ENCODE data around the gene IQCF6. TPM values are rescaled to one million over a fixed set of nuclear protein-coding genes. Genes with fewer than 3 reads are reported as not detected.
A peak's percentile ranks its signal among the peaks of the same experiment; 100 is the strongest.
"Not testable (repeated sequence)": the region's sequence is repeated elsewhere in the genome, so short reads cannot be mapped to it uniquely, and the experiment has no call there.

The IQCF6 gene
- total RNA-seq, 2 experiments from 2014 or later: not detected

GRCh38 chr3:51799879-51800749, 21.1 kb upstream of the IQCF6 start:
- no peaks in the 10 kb centered on the region for H3K36me3 Mint-ChIP-seq
- no peaks in the 10 kb centered on the region for H3K9me3 Mint-ChIP-seq
- ChIA-PET CTCF (interaction anchor here (0.6 to 6.2 kb wide), 17 partner anchors 8 to 299 kb away, joined by 3 to 88 read pairs (median 4); partner anchors contain the start of gene DCAF1), POLR2A (no interaction called here)
- H3K4me1 Mint-ChIP-seq (ENCODE audit: low read depth): peaks cover 13% of the 10 kb centered on the region
- intact Hi-C loops (cut with micrococcal nuclease): loop anchor here (1.0 to 2.0 kb wide), 3 partner anchors 71 to 300 kb away; partner anchors contain the start of gene DCAF1
- no peak overlapping the region for H3K4me3 Mint-ChIP-seq
- H3K27me3 Mint-ChIP-seq: peaks cover 22% of the 10 kb centered on the region
- H3K27ac Mint-ChIP-seq: no peak overlapping the region
- no peak for DNase-seq

- peaks cover 13% of the 10 kb centered on the region for H3K4me1 Mint-ChIP-seq (ENCODE audit: low read depth)
- ChIA-PET POLR2A (no interaction called here), CTCF (interaction anchor here (0.6 to 6.2 kb wide), 7 partner anchors 48 to 298 kb away, joined by 3 to 88 read pairs (median 5); partner anchors contain the start of gene DCAF1)
- no peak overlapping the region for H3K27ac Mint-ChIP-seq
- H3K36me3 Mint-ChIP-seq: no peaks in the 10 kb centered on the region
- peaks cover 20% of the 10 kb centered on the region for H3K27me3 Mint-ChIP-seq
- H3K9me3 Mint-ChIP-seq: no peaks in the 10 kb centered on the region
- DNase-seq: no peak
- intact Hi-C loops (cut with micrococcal nuclease): loop anchor here (2.0 kb wide), 1 partner anchor 70 kb away; no protein-coding TSS in a partner anchor
- no peak overlapping the region for H3K4me3 Mint-ChIP-seq
These were observed 19.4 kb upstream of the IQCF6 start for GRCh38 chr3:51798411-51798963.

GRCh38 chr3:51796854-51797253, 17.8 kb upstream of the IQCF6 start:
- ChIA-PET POLR2A (interaction anchor here (1.6 kb wide), 1 partner anchor 297 kb away, joined by 5 read pairs; the partner anchor contains the start of gene DCAF1), CTCF (interaction anchor here (2.0 to 6.2 kb wide), 3 partner anchors 78 to 296 kb away, joined by 8 to 88 read pairs (median 42); partner anchors contain the start of gene DCAF1)
- intact Hi-C loops (cut with micrococcal nuclease): no loop called here
- H3K9me3 Mint-ChIP-seq: no peaks in the 10 kb centered on the region
- no peak overlapping the region for H3K4me3 Mint-ChIP-seq
- H3K36me3 Mint-ChIP-seq: no peaks in the 10 kb centered on the region
- H3K4me1 Mint-ChIP-seq (ENCODE audit: low read depth): peaks cover 13% of the 10 kb centered on the region
- peak; percentile 64 for DNase-seq
- no peak overlapping the region for H3K27ac Mint-ChIP-seq
- peaks cover 20% of the 10 kb centered on the region for H3K27me3 Mint-ChIP-seq

DNA sequence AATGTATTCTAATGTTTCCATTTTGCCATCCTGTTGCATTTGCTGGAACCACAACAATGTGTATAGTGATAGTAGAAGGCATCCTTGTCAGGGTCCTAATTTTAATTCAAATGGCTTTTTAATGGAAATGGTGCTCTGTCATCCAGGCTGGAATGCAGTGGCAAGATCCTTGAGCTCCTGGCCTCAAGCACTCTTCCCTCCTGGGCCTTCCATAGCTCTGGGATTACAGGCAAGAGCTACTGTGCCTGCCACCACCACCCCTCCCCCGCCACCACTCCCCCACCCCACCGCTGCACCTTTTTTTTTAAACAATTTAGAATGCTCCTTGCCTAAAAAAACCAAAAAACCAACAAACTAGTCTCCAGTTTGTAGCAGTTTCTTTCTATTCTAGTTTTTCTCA, 15.2 kb upstream of the IQCF6 start:
- DNase-seq: no peak
- POLR2A ChIA-PET: no interaction called here
- Mint-ChIP-seq H3K27me3 (peaks cover 18% of the 10 kb centered on the region), H3K27ac (no peak overlapping the region), H3K36me3 (no peaks in the 10 kb centered on the region), H3K4me1 (ENCODE audit: low read depth) (peaks cover 18% of the 10 kb centered on the region), H3K4me3 (no peak overlapping the region), H3K9me3 (no peaks in the 10 kb centered on the region)
- CTCF ChIA-PET: no interaction called here
- intact Hi-C loops (cut with micrococcal nuclease): no loop called here

GRCh38 chr3:51792206-51792605, 13.2 kb upstream of the IQCF6 start:
- Mint-ChIP-seq H3K27me3 (peaks cover 11% of the 10 kb centered on the region), H3K4me1 (ENCODE audit: low read depth) (peaks cover 14% of the 10 kb centered on the region), H3K36me3 (no peaks in the 10 kb centered on the region), H3K4me3 (no peak overlapping the region), H3K27ac (no peak overlapping the region), H3K9me3 (no peaks in the 10 kb centered on the region)
- no peak for DNase-seq
- intact Hi-C loops (cut with micrococcal nuclease): no loop called here
- ChIA-PET POLR2A (no interaction called here), CTCF (interaction anchor here (2.3 kb wide), 1 partner anchor 72 kb away, joined by 11 read pairs; no protein-coding TSS in a partner anchor)

DNA sequence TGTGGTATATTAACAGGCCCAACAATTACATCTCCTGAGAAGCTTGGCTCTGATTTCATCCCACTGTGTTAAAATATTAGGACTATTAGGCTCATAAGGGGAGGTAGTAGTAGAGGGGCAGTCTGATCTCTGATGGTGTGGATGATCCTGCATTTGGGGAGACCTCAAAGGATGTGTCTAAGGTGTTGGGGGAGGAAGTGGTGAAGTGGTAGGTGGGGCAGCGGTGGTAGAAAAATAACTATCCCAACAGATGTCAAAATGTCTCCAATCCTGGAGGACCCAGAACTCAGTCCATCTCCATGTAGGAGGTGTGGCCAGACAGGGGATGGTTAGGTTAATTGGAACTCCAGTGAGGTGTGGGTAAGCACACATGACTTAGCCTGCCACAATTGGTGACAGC, 10.4 kb upstream of the IQCF6 start:
- no peak for DNase-seq
- H3K4me3 Mint-ChIP-seq: no peak overlapping the region
- POLR2A ChIA-PET: no interaction called here
- peaks cover 7% of the 10 kb centered on the region for H3K4me1 Mint-ChIP-seq (ENCODE audit: low read depth)
- CTCF ChIA-PET: interaction anchor here (1.3 kb wide), 1 partner anchor 11 kb away, joined by 3 read pairs; no protein-coding TSS in a partner anchor
- no peak overlapping the region for H3K27ac Mint-ChIP-seq
- peaks cover 6% of the 10 kb centered on the region for H3K27me3 Mint-ChIP-seq
- H3K36me3 Mint-ChIP-seq: no peaks in the 10 kb centered on the region
- intact Hi-C loops (cut with micrococcal nuclease): no loop called here
- H3K9me3 Mint-ChIP-seq: no peaks in the 10 kb centered on the region

DNA sequence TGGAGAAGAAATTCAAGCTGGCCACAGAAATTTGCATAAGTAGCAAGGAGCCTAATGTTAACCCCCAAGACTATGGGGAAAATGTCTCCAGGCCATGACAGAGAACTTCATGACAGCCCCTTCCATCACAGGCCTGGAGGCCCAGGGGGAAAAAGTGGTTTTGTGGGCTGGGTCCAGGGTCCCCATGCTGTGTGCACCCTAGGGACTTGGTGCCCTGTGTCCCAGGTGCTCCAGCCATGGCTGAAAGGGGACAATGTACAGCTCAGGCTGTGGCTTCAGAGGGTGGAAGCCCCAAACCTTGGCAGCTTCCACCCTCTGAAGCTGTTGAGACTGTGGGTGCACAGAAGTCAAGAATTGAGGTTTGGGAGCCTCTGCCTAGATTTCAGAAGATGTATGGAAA, 8.5 kb upstream of the IQCF6 start:
- H3K27ac Mint-ChIP-seq; H3K36me3 Mint-ChIP-seq; H3K27me3 Mint-ChIP-seq; DNase-seq; intact Hi-C loops (cut with micrococcal nuclease); H3K4me1 Mint-ChIP-seq (ENCODE audit: low read depth); H3K4me3 Mint-ChIP-seq; H3K9me3 Mint-ChIP-seq; CTCF ChIA-PET; POLR2A ChIA-PET: not testable (repeated sequence)

GRCh38 chr3:51786267-51786666, 7.2 kb upstream of the IQCF6 start:
- Mint-ChIP-seq H3K4me3 (no peak overlapping the region), H3K9me3 (no peaks in the 10 kb centered on the region), H3K36me3 (no peaks in the 10 kb centered on the region), H3K27ac (no peak overlapping the region), H3K4me1 (ENCODE audit: low read depth) (peaks cover 7% of the 10 kb centered on the region), H3K27me3 (peaks cover 6% of the 10 kb centered on the region)
- no peak for DNase-seq
- ChIA-PET CTCF (interaction anchor here (1.0 kb wide), 1 partner anchor 13 kb away, joined by 6 read pairs; no protein-coding TSS in a partner anchor), POLR2A (no interaction called here)
- intact Hi-C loops (cut with micrococcal nuclease): no loop called here

GRCh38 chr3:51778554-51778953, 483 bp downstream of the IQCF6 start:
- Mint-ChIP-seq H3K4me1 (ENCODE audit: low read depth) (no peaks in the 10 kb centered on the region), H3K27ac (no peak overlapping the region), H3K9me3 (no peaks in the 10 kb centered on the region), H3K4me3 (no peak overlapping the region), H3K27me3 (peaks cover 12% of the 10 kb centered on the region), H3K36me3 (no peaks in the 10 kb centered on the region)
- ChIA-PET CTCF (no interaction called here), POLR2A (no interaction called here)
- intact Hi-C loops (cut with micrococcal nuclease): no loop called here
- no peak for DNase-seq

DNA sequence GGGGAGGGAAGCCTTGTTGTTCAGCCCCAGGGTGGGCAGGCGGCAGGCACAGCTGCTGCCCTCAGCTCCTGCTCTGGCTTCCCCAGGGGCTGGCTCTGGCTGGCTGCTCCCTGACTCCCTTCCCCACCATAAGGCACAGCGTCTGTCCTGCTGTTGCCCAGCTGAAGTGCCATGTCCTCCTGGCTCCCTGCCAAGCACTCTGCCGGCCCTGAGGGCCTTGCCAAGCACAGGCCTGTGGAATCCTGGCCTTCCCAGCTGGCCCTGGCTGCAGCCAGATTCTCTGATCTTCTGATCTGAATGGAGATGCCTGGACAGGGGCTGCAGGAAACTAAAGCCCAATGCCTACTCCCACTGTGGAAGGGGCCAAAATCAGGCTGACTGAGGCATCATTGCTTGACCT, 1.1 kb downstream of the IQCF6 start:
- H3K27ac Mint-ChIP-seq: no peak overlapping the region
- POLR2A ChIA-PET: no interaction called here
- peaks cover 12% of the 10 kb centered on the region for H3K27me3 Mint-ChIP-seq
- intact Hi-C loops (cut with micrococcal nuclease): no loop called here
- H3K36me3 Mint-ChIP-seq: no peaks in the 10 kb centered on the region
- no peaks in the 10 kb centered on the region for H3K4me1 Mint-ChIP-seq (ENCODE audit: low read depth)
- no peaks in the 10 kb centered on the region for H3K9me3 Mint-ChIP-seq
- CTCF ChIA-PET: no interaction called here
- H3K4me3 Mint-ChIP-seq: no peak overlapping the region
- DNase-seq: no peak

DNA sequence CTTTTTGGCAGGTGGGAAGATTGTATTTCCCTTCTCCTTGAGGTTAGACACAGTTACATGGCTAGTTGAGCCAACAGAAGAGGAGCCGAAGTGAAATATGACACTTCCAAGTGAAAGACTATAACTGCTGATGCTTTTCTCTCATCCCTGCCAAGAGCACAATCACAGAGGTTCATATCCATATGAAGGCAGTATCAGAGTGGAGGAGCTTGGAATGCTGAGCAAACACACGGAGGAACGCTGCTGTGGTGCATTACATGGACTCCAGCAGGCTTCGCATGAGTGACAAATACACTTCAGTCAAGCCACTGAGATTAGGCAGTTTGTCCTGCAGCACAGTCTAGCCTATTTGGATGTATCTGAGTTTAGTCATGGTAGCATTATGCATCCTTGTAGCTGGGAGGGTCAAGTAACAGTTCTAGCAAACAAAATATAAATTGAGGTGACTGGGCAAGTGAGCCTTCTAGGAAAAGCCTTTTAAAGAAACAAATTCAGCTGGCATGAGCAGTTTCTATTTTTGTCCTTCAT, 5.4 kb downstream of the IQCF6 start:
- DNase-seq: no peak
- Mint-ChIP-seq H3K27ac (no peak overlapping the region), H3K9me3 (no peaks in the 10 kb centered on the region), H3K4me1 (ENCODE audit: low read depth) (no peaks in the 10 kb centered on the region), H3K4me3 (no peak overlapping the region), H3K27me3 (peaks cover 12% of the 10 kb centered on the region), H3K36me3 (no peaks in the 10 kb centered on the region)
- ChIA-PET POLR2A (no interaction called here), CTCF (no interaction called here)
- intact Hi-C loops (cut with micrococcal nuclease): no loop called here

DNA sequence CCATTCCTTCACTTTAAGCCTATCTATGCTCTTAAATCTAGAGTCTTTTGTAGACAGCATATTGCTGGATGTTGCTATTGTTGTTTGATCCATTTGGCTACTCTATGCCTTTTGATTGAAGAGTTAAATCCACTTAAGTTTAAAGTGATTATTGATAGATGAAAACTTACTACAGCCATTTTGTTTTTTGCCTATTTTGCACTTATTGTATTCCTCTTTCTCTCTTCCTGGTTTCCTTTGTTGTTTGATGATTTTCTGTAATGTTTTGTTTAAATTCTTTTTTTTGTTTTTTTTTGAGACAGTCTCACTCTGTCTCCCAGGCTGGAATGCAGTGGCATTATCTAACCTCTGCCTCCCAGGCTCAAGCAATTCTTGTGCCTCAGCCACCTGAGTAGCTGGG, 19.8 kb downstream of the IQCF6 start:
- POLR2A ChIA-PET: no interaction called here
- no peak overlapping the region for H3K4me3 Mint-ChIP-seq
- no peak overlapping the region for H3K27ac Mint-ChIP-seq
- DNase-seq: no peak
- no peaks in the 10 kb centered on the region for H3K4me1 Mint-ChIP-seq (ENCODE audit: low read depth)
- peaks cover 29% of the 10 kb centered on the region for H3K9me3 Mint-ChIP-seq
- peaks cover 5% of the 10 kb centered on the region for H3K27me3 Mint-ChIP-seq
- intact Hi-C loops (cut with micrococcal nuclease): no loop called here
- CTCF ChIA-PET: no interaction called here
- H3K36me3 Mint-ChIP-seq: peaks cover 5% of the 10 kb centered on the region

Measured in activated CD4-positive, alpha-beta memory T cell treated with anti-CD3 and anti-CD28 coated beads for 36 hours (primary cell).